Naive B cell (primary cell): ENCODE measurements around the gene IL9. TPM values are rescaled to one million over a fixed set of nuclear protein-coding genes. Genes with fewer than 3 reads are reported as not detected.

Experiments used
- polyA plus RNA-seq, 6 donors: library from polyadenylated mRNA; unstranded; fragments of 300-500 nt; fragmentation: Illumina TruSeq; gene quantifications; one replicate each; pipeline ENCODE4 v1.2.3, GENCODE V29; 2021; ENCODE audit warnings: low read depth in 6 of 6

Gene IL9
- polyA plus RNA-seq, 6 donors from 2014 or later: not detected

Other genes starting within 250 kb of the IL9 start
- gene SLC25A48, start 61.2 kb downstream of the IL9 start, polyA plus RNA-seq: not detected
- gene LECT2, start 59.1 kb upstream of the IL9 start, polyA plus RNA-seq: not detected
- gene TGFBI, start 133.1 kb upstream of the IL9 start, polyA plus RNA-seq: 1 to 10 TPM in 3 of 6 donors, under 1 TPM in 3; 0.20 to 4.3 (median 1.2) TPM
- gene SMAD5, start 237.0 kb upstream of the IL9 start, polyA plus RNA-seq: 10 to 100 TPM; 18.8 to 29.3 (median 23.9) TPM